HL-60 (cell line): ENCODE results near the gene IRS2.
A peak's percentile ranks its signal among the peaks of the same experiment; 100 is the strongest.

ENCODE experiments used
- DNase-seq, 2 experiments: peaks; one replicate each; pipeline ENCODE4 v3.0.0-alpha.2; 2010 to 2020; ENCODE audit warnings: low read depth in 1 of 2, low spot score in 1 of 2
- H3K27ac ChIP-seq: fragments of 250-450 bp; sonication (Bioruptor Pico); replicated peaks from 2 replicates; pipeline ENCODE4 v1.5.1; 2020; ENCODE audit warnings: mild to moderate bottlenecking, moderate library complexity
- H3K27me3 ChIP-seq: fragments of 250-450 bp; sonication (Bioruptor Pico); 2 replicates; pipeline ENCODE4 v1.5.1; 2021; ENCODE audit warnings: mild to moderate bottlenecking, moderate library complexity; ENCODE audit not compliant: insufficient read depth, poor library complexity, severe bottlenecking
- H3K4me3 ChIP-seq: replicated peaks from 2 replicates; pipeline ENCODE4 v1.5.1; 2011; ENCODE audit warnings: mild to moderate bottlenecking, control low read depth, low read length; ENCODE audit not compliant: insufficient read depth
- GABPA ChIP-seq: IDR thresholded peaks from 2 replicates; pipeline ENCODE4 v1.6.1; 2012; ENCODE audit warnings: low read depth
- POLR2AphosphoS5 ChIP-seq: IDR thresholded peaks from 2 replicates; pipeline ENCODE4 v1.6.1; 2012; ENCODE audit warnings: low read depth
- SPI1 ChIP-seq: IDR thresholded peaks from 2 replicates; pipeline ENCODE4 v1.6.1; 2012; ENCODE audit warnings: low read depth, mild to moderate bottlenecking, borderline replicate concordance
- TF ChIP-seq, protein P1 (sequence below): IDR thresholded peaks from one replicate; pipeline ENCODE4 v1.5.1; 2011; ENCODE audit warnings: low read length, control low read depth, inconsistent platforms; ENCODE audit not compliant: insufficient read depth
- TF ChIP-seq, protein P2 (sequence below): IDR thresholded peaks from 2 replicates; pipeline ENCODE4 v1.6.1; 2012; ENCODE audit warnings: low read depth; ENCODE audit not compliant: insufficient replicate concordance

IRS2 gene

DNA sequence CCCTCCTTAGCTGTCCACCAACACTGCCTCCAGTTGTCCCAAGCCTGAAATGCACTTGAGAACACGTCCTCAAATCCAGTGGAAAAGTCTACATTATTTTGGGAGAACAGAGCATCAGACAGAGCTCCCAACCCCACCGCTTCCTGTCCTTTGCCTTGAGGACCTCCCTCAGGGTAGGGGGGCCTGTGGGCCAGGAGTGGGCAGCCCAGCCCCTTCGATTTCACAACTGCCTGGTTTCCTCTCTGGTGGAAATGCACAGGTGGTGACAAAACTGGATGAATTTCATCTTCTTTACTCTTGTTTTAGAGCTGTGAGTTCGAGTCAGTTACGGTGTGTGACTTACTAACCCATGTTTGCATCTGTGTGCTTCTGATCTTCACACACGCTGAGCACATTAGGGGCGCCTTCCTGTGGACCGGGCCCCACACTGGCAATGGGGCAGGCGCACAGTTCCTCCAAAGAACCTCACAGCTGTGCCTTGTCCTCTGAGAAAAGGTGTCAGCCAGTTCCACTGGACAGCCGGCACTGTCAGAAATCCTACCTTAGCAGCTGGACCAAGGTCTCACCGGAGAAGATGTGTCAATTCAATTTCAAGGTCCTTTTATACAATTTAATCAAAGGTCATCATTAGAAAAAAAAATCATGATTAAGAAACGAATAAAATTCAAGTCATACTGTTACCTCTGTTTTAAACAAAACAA lies 80.2 kb downstream of the IRS2 start:
- peak in 1 of 2 experiments; percentile 31 for DNase-seq
- no peaks in the 10 kb centered on the region for H3K27me3 ChIP-seq
- peak overlapping the region; percentile 82 for H3K27ac ChIP-seq
- no peak overlapping the region for H3K4me3 ChIP-seq
- TF ChIP-seq, protein P1, sequence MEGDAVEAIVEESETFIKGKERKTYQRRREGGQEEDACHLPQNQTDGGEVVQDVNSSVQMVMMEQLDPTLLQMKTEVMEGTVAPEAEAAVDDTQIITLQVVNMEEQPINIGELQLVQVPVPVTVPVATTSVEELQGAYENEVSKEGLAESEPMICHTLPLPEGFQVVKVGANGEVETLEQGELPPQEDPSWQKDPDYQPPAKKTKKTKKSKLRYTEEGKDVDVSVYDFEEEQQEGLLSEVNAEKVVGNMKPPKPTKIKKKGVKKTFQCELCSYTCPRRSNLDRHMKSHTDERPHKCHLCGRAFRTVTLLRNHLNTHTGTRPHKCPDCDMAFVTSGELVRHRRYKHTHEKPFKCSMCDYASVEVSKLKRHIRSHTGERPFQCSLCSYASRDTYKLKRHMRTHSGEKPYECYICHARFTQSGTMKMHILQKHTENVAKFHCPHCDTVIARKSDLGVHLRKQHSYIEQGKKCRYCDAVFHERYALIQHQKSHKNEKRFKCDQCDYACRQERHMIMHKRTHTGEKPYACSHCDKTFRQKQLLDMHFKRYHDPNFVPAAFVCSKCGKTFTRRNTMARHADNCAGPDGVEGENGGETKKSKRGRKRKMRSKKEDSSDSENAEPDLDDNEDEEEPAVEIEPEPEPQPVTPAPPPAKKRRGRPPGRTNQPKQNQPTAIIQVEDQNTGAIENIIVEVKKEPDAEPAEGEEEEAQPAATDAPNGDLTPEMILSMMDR: no peak
- TF ChIP-seq POLR2AphosphoS5 (no peak), SPI1 (no peak), GABPA (no peak)
- TF ChIP-seq, protein P2, sequence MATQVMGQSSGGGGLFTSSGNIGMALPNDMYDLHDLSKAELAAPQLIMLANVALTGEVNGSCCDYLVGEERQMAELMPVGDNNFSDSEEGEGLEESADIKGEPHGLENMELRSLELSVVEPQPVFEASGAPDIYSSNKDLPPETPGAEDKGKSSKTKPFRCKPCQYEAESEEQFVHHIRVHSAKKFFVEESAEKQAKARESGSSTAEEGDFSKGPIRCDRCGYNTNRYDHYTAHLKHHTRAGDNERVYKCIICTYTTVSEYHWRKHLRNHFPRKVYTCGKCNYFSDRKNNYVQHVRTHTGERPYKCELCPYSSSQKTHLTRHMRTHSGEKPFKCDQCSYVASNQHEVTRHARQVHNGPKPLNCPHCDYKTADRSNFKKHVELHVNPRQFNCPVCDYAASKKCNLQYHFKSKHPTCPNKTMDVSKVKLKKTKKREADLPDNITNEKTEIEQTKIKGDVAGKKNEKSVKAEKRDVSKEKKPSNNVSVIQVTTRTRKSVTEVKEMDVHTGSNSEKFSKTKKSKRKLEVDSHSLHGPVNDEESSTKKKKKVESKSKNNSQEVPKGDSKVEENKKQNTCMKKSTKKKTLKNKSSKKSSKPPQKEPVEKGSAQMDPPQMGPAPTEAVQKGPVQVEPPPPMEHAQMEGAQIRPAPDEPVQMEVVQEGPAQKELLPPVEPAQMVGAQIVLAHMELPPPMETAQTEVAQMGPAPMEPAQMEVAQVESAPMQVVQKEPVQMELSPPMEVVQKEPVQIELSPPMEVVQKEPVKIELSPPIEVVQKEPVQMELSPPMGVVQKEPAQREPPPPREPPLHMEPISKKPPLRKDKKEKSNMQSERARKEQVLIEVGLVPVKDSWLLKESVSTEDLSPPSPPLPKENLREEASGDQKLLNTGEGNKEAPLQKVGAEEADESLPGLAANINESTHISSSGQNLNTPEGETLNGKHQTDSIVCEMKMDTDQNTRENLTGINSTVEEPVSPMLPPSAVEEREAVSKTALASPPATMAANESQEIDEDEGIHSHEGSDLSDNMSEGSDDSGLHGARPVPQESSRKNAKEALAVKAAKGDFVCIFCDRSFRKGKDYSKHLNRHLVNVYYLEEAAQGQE: no peak

DNA sequence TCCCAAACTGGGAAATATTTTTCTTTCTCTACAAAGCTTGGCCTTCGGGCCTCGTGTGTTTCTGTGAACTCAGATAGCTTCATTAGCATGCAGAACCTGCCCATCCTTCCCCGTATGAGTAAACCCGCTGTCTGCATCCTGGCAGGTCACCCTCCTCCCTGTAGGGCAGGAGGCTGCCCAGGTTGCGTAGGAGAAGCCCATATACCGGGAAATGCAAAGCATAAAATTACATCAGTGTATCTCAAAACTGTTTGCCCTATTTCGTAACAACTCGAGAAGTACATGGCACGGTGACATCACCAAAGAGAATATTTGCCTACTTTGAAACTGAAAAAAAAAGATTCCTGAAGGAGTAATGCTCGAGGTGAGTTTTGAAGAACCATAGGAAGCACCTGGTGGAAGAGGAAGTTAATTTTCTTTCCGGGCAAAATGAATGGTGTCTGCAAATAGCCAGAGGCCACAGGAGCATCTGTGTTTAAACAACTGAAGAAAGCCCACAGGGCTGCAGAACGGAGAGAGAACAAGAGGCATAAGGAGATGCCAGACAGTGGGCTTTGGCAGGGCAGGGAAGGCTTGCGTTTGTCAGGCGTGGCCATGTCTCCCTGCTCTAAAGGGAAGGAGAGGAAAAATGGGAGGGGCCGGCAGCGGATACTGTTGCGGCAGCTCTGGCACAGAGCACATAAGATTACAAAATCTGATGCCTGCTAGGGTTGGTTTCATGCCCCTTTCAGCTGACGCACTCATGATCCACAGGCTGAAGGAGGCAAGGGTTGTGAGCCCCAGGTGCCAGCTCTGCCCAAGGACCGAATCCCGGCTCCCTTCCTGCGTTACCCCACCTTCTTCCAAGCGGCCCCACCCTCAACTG lies 81.4 kb downstream of the IRS2 start:
- Histone ChIP-seq H3K4me3 (peak overlapping the region; percentile 15), H3K27me3 (no peaks in the 10 kb centered on the region), H3K27ac (peak overlapping the region; percentile 82)
- TF ChIP-seq SPI1 (no peak; the same call in 1 of the 2 replicates), GABPA (no peak), POLR2AphosphoS5 (peak; percentile 60; the same call in 1 of the 2 replicates)
- TF ChIP-seq, protein P2: no peak
- TF ChIP-seq, protein P1: no peak
- peak; percentile 86 to 95 for DNase-seq

DNA sequence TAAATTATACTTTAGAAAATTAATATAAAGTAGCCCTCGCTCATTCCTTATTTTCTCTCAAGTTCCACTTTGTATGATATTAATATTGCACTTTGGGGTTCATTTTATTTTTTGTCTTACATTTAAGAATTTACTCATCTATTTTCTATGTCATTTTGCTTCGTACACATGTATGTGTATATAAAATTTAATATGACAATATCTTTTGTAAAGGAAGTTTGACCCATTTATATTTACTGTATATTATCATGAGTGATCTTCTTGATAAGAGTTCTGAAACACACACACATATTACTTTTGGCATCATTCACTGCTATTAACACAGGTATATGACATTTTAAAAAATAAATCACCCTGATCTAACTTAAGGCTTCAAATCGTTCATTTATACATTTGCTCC lies 83.1 kb downstream of the IRS2 start:
- no peak overlapping the region for H3K27ac ChIP-seq
- no peaks in the 10 kb centered on the region for H3K27me3 ChIP-seq
- TF ChIP-seq, protein P1: no peak
- no peak for DNase-seq
- no peak overlapping the region for H3K4me3 ChIP-seq
